Activated CD4-positive, alpha-beta T cell treated with anti-CD3 and anti-CD28 coated beads, Interleukin-10, Interleukin-2, amounts not matched to agents 100 ng/mL and 50 ng/mL, durations not matched to agents 16 hours and 8 hours (primary cell): ENCODE data around the gene ATP1A2.
"Not testable (repeated sequence)": the region's sequence is repeated elsewhere in the genome, so short reads cannot be mapped to it uniquely, and the experiment has no call there.

ENCODE experiments used
- DNase-seq: peaks from one replicate; pipeline ENCODE4 v3.0.0-alpha.2; 2020

The ATP1A2 gene

GRCh38 chr1:160101717-160102522 is 13.6 kb upstream of the ATP1A2 start:
- no peak for DNase-seq

GRCh38 chr1:160103658-160104408 is 11.7 kb upstream of the ATP1A2 start:
- no peak for DNase-seq

- DNase-seq, result no peak
Measured at GRCh38 chr1:160104486-160104885, 11.1 kb upstream of the ATP1A2 start.

GRCh38 chr1:160105155-160105554 is 10.4 kb upstream of the ATP1A2 start:
- no peak for DNase-seq

- no peak for DNase-seq
Measured at GRCh38 chr1:160107512-160107911, 8.0 kb upstream of the ATP1A2 start.

- peak; percentile 56 for DNase-seq
Measured at GRCh38 chr1:160108888-160109662, 6.5 kb upstream of the ATP1A2 start.

GRCh38 chr1:160109686-160110085 is 5.9 kb upstream of the ATP1A2 start:
- DNase-seq, result no peak

GRCh38 chr1:160111462-160111861 is 4.1 kb upstream of the ATP1A2 start:
- not testable (repeated sequence) for DNase-seq

- DNase-seq, result no peak
Measured at GRCh38 chr1:160112357-160112756, 3.2 kb upstream of the ATP1A2 start.

- DNase-seq, result no peak
Measured at GRCh38 chr1:160113407-160113806, 2.2 kb upstream of the ATP1A2 start.

- no peak for DNase-seq
Measured at GRCh38 chr1:160114085-160114484, 1.5 kb upstream of the ATP1A2 start.

- DNase-seq, result no peak
Measured at GRCh38 chr1:160116283-160117147, 956 bp downstream of the ATP1A2 start.

GRCh38 chr1:160117300-160117699 is 1.7 kb downstream of the ATP1A2 start:
- no peak for DNase-seq

- DNase-seq, result no peak
Measured at GRCh38 chr1:160117709-160118183, 2.2 kb downstream of the ATP1A2 start.

GRCh38 chr1:160118928-160119327 is 3.4 kb downstream of the ATP1A2 start:
- DNase-seq, result no peak

GRCh38 chr1:160120797-160121196 is 5.2 kb downstream of the ATP1A2 start:
- no peak for DNase-seq

- DNase-seq, result no peak
Measured at GRCh38 chr1:160121388-160121787, 5.8 kb downstream of the ATP1A2 start.

GRCh38 chr1:160122978-160123495 is 7.5 kb downstream of the ATP1A2 start:
- no peak for DNase-seq

- no peak for DNase-seq
Measured at GRCh38 chr1:160123726-160124125, 8.2 kb downstream of the ATP1A2 start.

GRCh38 chr1:160124705-160125478 is 9.3 kb downstream of the ATP1A2 start:
- DNase-seq, result no peak

- no peak for DNase-seq
Measured at GRCh38 chr1:160125746-160126145, 10.2 kb downstream of the ATP1A2 start.
